Hematopoietic multipotent progenitor cell treated with erythropoietin and hydrocortisone succinate and interleukin-3 and kit ligand, for 4 days (in vitro differentiated cells): Measurements from ENCODE around the gene HES6.
"Not testable (repeated sequence)": the region's sequence is repeated elsewhere in the genome, so short reads cannot be mapped to it uniquely, and the experiment has no call there.

Experiments
- DNase-seq: peaks from one replicate; pipeline ENCODE4 v3.0.0-alpha.2; 2015

HES6 gene

GRCh38 chr2:238239863-238240756, at the start of gene HES6:
Gene HES6 (minus strand): TSS chr2:238240038. CDS start chr2:238239905, 133 bp downstream.
- DNase-seq, result peak; percentile 96

- DNase-seq, result no peak
Observed at GRCh38 chr2:238289574-238289973, 49.7 kb upstream of the HES6 start.

- peak; percentile 99 for DNase-seq
Observed at GRCh38 chr2:238288650-238289573, 49.1 kb upstream of the HES6 start.

- peak; percentile 76 for DNase-seq
Observed at GRCh38 chr2:238287737-238288649, 48.2 kb upstream of the HES6 start, which contains the start of gene PER2. Gene PER2 (minus strand): TSS chr2:238288610. CDS start chr2:238277936, 10,674 bp downstream.

- DNase-seq, result no peak
Observed at GRCh38 chr2:238286987-238287736, 47.3 kb upstream of the HES6 start.

GRCh38 chr2:238286551-238286950, 46.7 kb upstream of the HES6 start:
- peak; percentile 50 for DNase-seq

GRCh38 chr2:238286095-238286494, 46.3 kb upstream of the HES6 start:
- DNase-seq, result no peak

- DNase-seq, result no peak
Observed at GRCh38 chr2:238285653-238286082, 45.8 kb upstream of the HES6 start.

- DNase-seq, result no peak
Observed at GRCh38 chr2:238284802-238285515, 45.1 kb upstream of the HES6 start.

GRCh38 chr2:238282861-238283738, 43.3 kb upstream of the HES6 start:
- DNase-seq, result no peak

- DNase-seq, result no peak
Observed at GRCh38 chr2:238281826-238282480, 42.1 kb upstream of the HES6 start.

- DNase-seq, result no peak
Observed at GRCh38 chr2:238280083-238280825, 40.4 kb upstream of the HES6 start.

GRCh38 chr2:238279324-238279682, 39.5 kb upstream of the HES6 start:
- DNase-seq, result no peak

- DNase-seq, result no peak
Observed at GRCh38 chr2:238278626-238279323, 38.9 kb upstream of the HES6 start.

- no peak for DNase-seq
Observed at GRCh38 chr2:238277695-238278094, 37.9 kb upstream of the HES6 start.

- DNase-seq, result no peak
Observed at GRCh38 chr2:238274152-238274865, 34.5 kb upstream of the HES6 start.

GRCh38 chr2:238273433-238273832, 33.6 kb upstream of the HES6 start:
- not testable (repeated sequence) for DNase-seq
